ENCODE data around the gene NRXN2.
A peak's percentile ranks its signal among the peaks of the same experiment; 100 is the strongest.
"Not testable (repeated sequence)": the region's sequence is repeated elsewhere in the genome, so short reads cannot be mapped to it uniquely, and the experiment has no call there.

The NRXN2 gene

GRCh38 chr11:64711138-64711955, 11.7 kb downstream of the NRXN2 start:
- no peak for DNase-seq

- no peak for DNase-seq
These were observed 12.4 kb downstream of the NRXN2 start for GRCh38 chr11:64710418-64711137.

DNA sequence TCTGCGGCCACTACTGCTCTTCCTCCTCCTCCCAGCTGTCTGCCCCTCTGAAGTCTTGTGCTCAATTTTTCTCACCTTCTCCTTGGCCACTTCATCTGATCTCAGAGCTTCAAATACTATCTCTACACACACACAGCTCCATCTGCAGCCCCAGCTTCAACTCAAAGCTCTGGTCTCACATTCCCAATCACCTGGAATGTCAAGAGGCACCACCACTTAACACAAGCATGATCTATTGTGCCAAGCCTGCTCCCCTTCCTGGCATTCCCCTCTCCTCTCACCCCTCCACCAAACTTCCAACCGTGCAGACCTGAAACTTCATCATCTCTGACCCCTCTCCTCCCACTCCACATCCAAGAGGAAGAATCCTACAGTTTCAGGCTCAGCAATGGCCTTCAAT, 17.5 kb downstream of the NRXN2 start:
- DNase-seq = no peak

DNA sequence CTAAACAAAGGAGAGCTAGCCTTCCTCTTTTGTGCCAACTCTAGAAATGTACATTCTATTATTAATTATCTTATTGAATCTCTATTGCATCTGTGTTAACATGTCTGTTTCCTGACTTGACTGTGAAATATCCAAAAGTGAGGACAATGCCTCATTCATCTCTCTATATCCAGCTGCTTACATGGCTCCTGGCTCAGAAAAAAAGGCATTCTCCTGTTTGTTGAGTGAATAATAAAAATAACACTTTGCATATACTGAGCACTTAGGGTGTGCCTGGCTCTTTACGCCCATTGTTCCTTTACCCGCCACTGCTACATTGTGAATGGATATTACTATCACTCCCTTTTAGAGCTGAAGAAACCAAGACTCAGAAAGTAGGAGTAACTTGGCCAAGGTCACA, 19.9 kb downstream of the NRXN2 start:
- DNase-seq = no peak

GRCh38 chr11:64701956-64702355, 21.0 kb downstream of the NRXN2 start:
- not testable (repeated sequence) for DNase-seq

- DNase-seq = no peak
These were observed 24.6 kb downstream of the NRXN2 start for GRCh38 chr11:64698427-64698826.

DNA sequence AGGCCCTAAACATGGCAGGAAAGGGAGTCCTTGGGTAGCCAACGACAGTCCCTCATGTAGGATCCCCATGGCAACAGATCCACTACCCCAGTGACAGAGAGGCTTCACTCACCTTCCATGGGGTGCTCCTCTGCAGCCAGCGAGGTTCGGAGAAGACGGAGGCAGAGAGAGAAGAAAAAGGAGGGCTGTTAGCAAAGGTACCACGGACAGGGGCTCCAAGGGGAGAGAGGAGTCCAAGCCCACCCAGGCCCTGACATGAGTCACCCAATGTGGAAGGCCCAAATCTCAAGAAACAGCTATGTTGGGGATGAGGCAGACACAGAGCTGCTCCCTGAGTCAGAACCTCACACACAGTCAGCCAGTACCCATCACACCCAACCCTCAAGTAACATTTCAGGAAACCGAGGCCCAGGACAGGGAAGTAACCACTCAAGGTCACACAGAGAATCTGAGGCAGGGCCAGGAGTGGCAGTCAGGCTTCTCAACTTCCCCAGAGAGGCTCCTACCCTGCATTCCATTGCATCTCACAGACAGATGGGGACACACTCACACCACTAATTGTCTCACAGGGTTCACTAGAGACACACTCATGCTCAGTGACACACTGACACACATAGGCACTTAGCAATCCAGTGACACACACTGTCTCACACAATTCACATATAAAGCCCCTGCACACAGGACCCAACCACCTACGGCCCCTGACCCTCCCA, 25.2 kb downstream of the NRXN2 start:
- no peak for DNase-seq

DNA sequence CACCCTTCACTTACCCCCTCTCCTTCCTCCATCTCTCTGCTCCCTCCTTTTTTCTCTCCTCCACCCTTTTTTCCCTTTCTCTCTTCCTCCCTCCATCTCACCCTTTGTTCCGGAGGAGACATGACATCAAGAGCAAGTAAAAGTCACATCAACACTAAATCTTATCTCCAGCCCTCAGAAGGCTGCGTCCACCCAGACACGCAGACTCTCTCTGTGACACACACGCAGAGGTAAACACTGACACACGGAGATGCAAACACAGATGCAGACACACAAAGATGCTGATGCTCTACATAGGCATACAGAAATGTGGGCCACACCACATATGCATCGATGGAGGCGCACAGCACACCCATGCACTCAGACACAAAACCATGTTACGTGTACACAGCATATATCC, 27.0 kb downstream of the NRXN2 start:
- no peak for DNase-seq

DNA sequence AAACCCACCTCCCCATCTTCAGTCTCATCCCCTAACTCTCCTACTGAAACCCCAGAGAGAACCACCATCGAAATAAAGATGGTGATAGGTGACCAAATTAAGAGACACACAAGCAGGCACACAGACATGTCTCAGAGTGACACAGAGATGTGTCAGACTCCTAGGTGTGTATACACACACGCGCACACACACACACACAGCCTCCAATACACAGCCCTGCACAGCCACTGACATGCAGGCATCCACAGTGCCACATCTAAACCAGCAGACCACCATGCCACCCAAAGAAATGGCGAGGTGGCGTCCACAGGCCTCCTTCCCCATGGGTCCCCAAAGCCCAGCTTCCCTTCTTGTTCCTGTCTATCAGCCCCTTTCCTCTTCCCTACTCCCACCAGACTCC, 27.4 kb downstream of the NRXN2 start:
- DNase-seq = no peak

GRCh38 chr11:64694821-64695365, 28.1 kb downstream of the NRXN2 start:
- peak in 51 of 58 donors; percentile 7 to 75 (median 40) for DNase-seq

GRCh38 chr11:64694026-64694755, 28.8 kb downstream of the NRXN2 start:
- no peak for DNase-seq

- no peak for DNase-seq
These were observed 30.1 kb downstream of the NRXN2 start for GRCh38 chr11:64692764-64693331.

DNA sequence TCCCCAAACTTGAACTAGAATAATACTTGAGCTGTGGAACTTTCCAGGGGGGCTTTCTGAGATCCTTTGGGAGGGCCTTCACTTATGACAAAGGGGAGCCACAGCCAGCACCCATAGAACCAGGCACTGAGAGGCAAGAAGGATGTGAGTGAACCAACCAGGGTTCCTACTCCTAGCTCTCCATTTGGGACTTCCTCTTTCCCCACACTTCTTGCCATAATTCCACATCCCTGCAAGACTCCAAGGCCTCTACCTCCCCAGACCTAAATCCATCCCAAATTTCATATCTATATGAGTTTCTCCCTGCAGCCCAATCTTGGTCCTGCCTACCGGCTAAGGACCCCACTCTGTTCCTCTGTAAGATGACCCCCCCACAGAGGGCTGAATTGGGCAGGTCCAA, 31.5 kb downstream of the NRXN2 start:
- DNase-seq = no peak

DNA sequence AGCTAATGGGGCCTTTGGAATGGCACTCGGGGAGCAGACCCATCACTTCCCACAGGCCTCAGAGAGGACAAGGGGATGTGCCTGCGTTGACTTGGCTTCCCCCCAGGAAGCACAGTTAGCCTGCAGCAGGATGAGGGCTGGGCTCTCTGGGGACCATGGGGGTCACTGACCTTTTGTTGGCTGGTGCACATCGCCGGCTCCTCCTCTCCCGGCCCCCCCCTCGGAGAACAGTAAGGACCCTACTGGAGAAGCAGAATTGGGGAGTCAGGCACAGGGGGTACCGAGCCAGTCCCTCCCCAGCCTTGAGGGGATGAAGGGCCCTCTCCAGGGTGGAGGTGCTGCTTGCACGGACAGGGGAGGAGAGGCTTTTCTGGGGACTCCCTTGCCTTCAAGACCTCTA, 32.8 kb downstream of the NRXN2 start:
- DNase-seq = no peak

DNA sequence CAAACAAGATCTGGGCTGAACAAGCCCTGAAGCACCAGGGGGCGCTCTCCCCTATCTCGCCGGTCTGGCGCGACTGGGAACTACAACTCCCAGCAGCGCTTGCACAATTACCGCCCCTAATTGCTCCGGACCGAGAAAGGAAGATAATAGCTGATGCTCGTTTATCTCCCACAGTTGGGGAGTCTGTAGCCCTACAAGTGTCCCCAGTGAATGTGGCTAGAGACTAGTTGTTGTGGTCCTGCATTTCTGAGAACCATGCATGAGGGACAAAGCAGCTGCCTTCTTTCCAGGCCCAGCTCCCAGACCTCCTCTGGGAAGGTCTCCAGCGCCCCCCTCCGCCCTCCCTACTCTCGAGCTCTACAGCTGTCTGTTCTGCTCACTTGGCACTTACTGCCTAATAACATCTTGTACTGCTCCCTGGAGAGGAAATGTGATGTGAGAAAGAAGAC, 34.4 kb downstream of the NRXN2 start:
- DNase-seq = peak in 57 of 58 donors; percentile 42 to 98 (median 91)

- DNase-seq = peak in 23 of 58 donors; percentile 27 to 77 (median 62)
These were observed 35.1 kb downstream of the NRXN2 start for GRCh38 chr11:64687643-64688533.

GRCh38 chr11:64687204-64687603, 35.8 kb downstream of the NRXN2 start:
- peak in 57 of 58 donors; percentile 36 to 99 (median 91) for DNase-seq

DNA sequence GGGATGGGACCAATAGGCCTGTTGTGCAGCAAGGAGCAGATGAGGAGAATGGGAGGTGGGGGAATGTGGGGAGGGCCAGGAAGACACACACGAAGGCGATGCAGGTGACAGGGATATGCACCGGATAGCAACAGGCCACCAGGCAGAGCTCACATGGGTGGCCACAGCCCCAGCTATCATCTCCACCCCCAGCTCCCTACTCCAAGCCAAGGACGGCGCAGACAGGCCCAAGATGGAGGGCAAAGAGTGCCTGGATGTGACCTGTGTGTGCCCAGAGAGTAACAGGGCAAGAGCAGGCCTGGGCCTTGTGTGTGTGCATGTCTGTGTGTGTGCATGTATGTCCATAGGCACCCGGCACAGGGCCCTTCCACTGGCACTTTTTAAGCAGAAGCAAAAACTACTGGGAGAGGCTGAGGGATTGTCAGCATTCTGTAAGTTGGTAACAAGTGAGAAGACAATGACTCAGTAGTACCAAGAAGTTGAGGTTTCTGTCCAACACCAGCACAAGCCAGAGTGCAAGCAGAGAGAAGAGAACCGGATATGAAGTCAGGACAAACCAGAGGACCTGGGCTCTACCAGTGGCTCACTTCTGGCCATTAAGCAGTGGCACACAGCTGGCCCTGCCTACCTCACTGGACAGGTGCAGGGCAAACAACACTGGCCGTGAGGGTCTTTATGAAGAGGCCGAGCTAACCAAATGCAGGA, 36.4 kb downstream of the NRXN2 start:
- peak in 1 of 58 donors; percentile 40 for DNase-seq

- DNase-seq = no peak
These were observed 37.5 kb downstream of the NRXN2 start for GRCh38 chr11:64685536-64685935.
